Thyroid gland (tissue), 4 donors: ENCODE results near the gene IL31RA. TPM values are rescaled to one million over a fixed set of nuclear protein-coding genes. Genes with fewer than 3 reads are reported as not detected.

Source experiments
- DNase-seq, 2 donors: peaks; one replicate each; pipeline ENCODE4 v3.0.0-alpha.2; 2019
- H3K27ac ChIP-seq, 3 donors: fragments of 200-600 bp; sonication (generic); 1 replicate in 2 of 3; 2 replicates in 1 of 3; pipeline ENCODE4 v1.5.1; 2016 to 2019; ENCODE audit warnings: mild to moderate bottlenecking in 1 of 3, moderate library complexity in 1 of 3
- H3K27me3 ChIP-seq: fragments of 200-600 bp; sonication (generic); one replicate; pipeline ENCODE4 v1.5.1; 2019
- H3K36me3 ChIP-seq, 2 donors: fragments of 200-600 bp; sonication (generic); one replicate each; pipeline ENCODE4 v1.5.1; 2016 to 2019
- H3K4me1 ChIP-seq, 2 donors: fragments of 200-600 bp; sonication (generic); one replicate each; pipeline ENCODE4 v1.5.1; 2017 to 2019
- H3K4me3 ChIP-seq, 3 donors: fragments of 200-600 bp; sonication (generic); replicated peaks in 1 of 3; 1 replicate in 2 of 3; 2 replicates in 1 of 3; pipeline ENCODE4 v1.5.1; 2016; ENCODE audit warnings: mild to moderate bottlenecking in 1 of 3
- H3K9me3 ChIP-seq: fragments of 200-600 bp; sonication (generic); one replicate; pipeline ENCODE4 v1.5.1; 2017
- CTCF ChIP-seq, 6 experiments: fragments of 200-600 bp in 3 of 6; fragments of 450-650 bp in 3 of 6; sonication (generic) in 3 of 6; IDR thresholded peaks; one replicate each; pipeline ENCODE4 v1.5.1; 2016 to 2019; ENCODE audit warnings: antibody characterized with exemption in 6 of 6, mild to moderate bottlenecking in 2 of 6, inconsistent platforms in 1 of 6, moderate library complexity in 1 of 6
- POLR2A ChIP-seq, 2 donors: fragments of 450-650 bp; IDR thresholded peaks; one replicate each; pipeline ENCODE4 v1.6.1; 2017; ENCODE audit warnings: antibody characterized with exemption in 2 of 2, mild to moderate bottlenecking in 2 of 2, moderate library complexity in 1 of 2
- WGBS, 2 donors: methylation state at CpG; one replicate each; pipeline ENCODE4 v1.1.5; 2017; 5-methylcytosine and 5-hydroxymethylcytosine counted together
- intact Hi-C: fragments of 100-400 bp; cut with DNase I; formaldehyde crosslinking; loops from one replicate; pipeline ENCODE4 v1.15.1; 2023
- total RNA-seq, 4 donors: library from RNA; depleted of rRNA; stranded (reverse); fragments of >200 nt; gene quantifications; one replicate each; pipeline ENCODE4 v1.2.3, GENCODE V29; 2016

IL31RA gene
- total RNA-seq, 4 donors from 2014 or later = not detected

GRCh38 chr5:55897905-55898304 lies 46.7 kb downstream of the IL31RA start:
- Histone ChIP-seq H3K4me1 (no peaks in the 10 kb centered on the region), H3K27ac (no peak overlapping the region), H3K36me3 (no peaks in the 10 kb centered on the region), H3K4me3 (no peak overlapping the region), H3K9me3 (no peaks in the 10 kb centered on the region), H3K27me3 (no peaks in the 10 kb centered on the region)
- intact Hi-C loops = no loop called here
- DNase-seq = peak in 1 of 2 donors; percentile 14
- WGBS, 2 donors = 65 to 73% methylated on average over 14 of the region's 14 CpGs
- no peak for TF ChIP-seq POLR2A (IDR thresholded peaks at IDR 0.05)
- no peak for TF ChIP-seq CTCF (IDR thresholded peaks at IDR 0.05)

- H3K4me1 ChIP-seq = no peaks in the 10 kb centered on the region
- 88 to 89% methylated on average over 6 of the region's 6 CpGs for WGBS, 2 donors
- H3K27me3 ChIP-seq = no peaks in the 10 kb centered on the region
- H3K9me3 ChIP-seq = no peaks in the 10 kb centered on the region
- no peak overlapping the region for H3K4me3 ChIP-seq
- no peaks in the 10 kb centered on the region for H3K36me3 ChIP-seq
- intact Hi-C loops = no loop called here
- TF ChIP-seq POLR2A (IDR thresholded peaks at IDR 0.05) = no peak
- TF ChIP-seq CTCF (IDR thresholded peaks at IDR 0.05) = no peak
- DNase-seq = no peak
- no peak overlapping the region for H3K27ac ChIP-seq
These were observed 48.2 kb downstream of the IL31RA start for GRCh38 chr5:55899344-55899743.

- no peak overlapping the region for H3K27ac ChIP-seq
- H3K27me3 ChIP-seq = no peaks in the 10 kb centered on the region
- H3K9me3 ChIP-seq = no peaks in the 10 kb centered on the region
- TF ChIP-seq POLR2A (IDR thresholded peaks at IDR 0.05) (no peak), CTCF (IDR thresholded peaks at IDR 0.05) (no peak)
- intact Hi-C loops = no loop called here
- DNase-seq = no peak
- 93 to 100% methylated on average over 1 of the region's 1 CpG for WGBS, 2 donors
- H3K4me3 ChIP-seq = no peak overlapping the region
- H3K36me3 ChIP-seq = no peaks in the 10 kb centered on the region
- H3K4me1 ChIP-seq = no peaks in the 10 kb centered on the region
These were observed 48.9 kb downstream of the IL31RA start for GRCh38 chr5:55900068-55900467.

GRCh38 chr5:55900776-55901175 lies 49.6 kb downstream of the IL31RA start:
- TF ChIP-seq POLR2A (IDR thresholded peaks at IDR 0.05) (no peak), CTCF (IDR thresholded peaks at IDR 0.05) (no peak)
- Histone ChIP-seq H3K27ac (no peak overlapping the region), H3K4me3 (no peak overlapping the region), H3K9me3 (no peaks in the 10 kb centered on the region), H3K27me3 (no peaks in the 10 kb centered on the region), H3K4me1 (no peaks in the 10 kb centered on the region), H3K36me3 (no peaks in the 10 kb centered on the region)
- DNase-seq = no peak
- intact Hi-C loops = no loop called here

GRCh38 chr5:55902696-55903095 lies 51.5 kb downstream of the IL31RA start:
- H3K4me3 ChIP-seq = no peak overlapping the region
- TF ChIP-seq CTCF (IDR thresholded peaks at IDR 0.05) (no peak), POLR2A (IDR thresholded peaks at IDR 0.05) (no peak)
- 76 to 97% methylated on average over 3 to 5 of the region's 5 CpGs for WGBS, 2 donors
- DNase-seq = no peak
- no peaks in the 10 kb centered on the region for H3K27me3 ChIP-seq
- no peak overlapping the region for H3K27ac ChIP-seq
- no peaks in the 10 kb centered on the region for H3K9me3 ChIP-seq
- no peaks in the 10 kb centered on the region for H3K36me3 ChIP-seq
- H3K4me1 ChIP-seq = no peaks in the 10 kb centered on the region
- intact Hi-C loops = no loop called here
